HepG2 (cell line): ENCODE data around the gene TRIM28. TPM values are rescaled to one million over a fixed set of nuclear protein-coding genes. Genes with fewer than 3 reads are reported as not detected.

ENCODE experiments used
- ATF4 ChIP-seq, 2 experiments: fragments of 450-650 bp in 1 of 2; sonication (generic) in 1 of 2; formaldehyde crosslinking; IDR thresholded peaks; 2 replicates each; pipeline versions ENCODE4 v1.5.0 to v1.8.0; 2020 to 2022; ENCODE audit warnings: mild to moderate bottlenecking in 1 of 2, missing genetic modification reagents in 1 of 2
- GPBP1L1 ChIP-seq: sonication (generic); formaldehyde crosslinking; IDR thresholded peaks from 2 replicates; pipeline ENCODE4 v1.5.0; 2020; ENCODE audit warnings: mild to moderate bottlenecking, missing genetic modification reagents
- KDM2A ChIP-seq: sonication (generic); formaldehyde crosslinking; IDR thresholded peaks from 2 replicates; pipeline ENCODE4 v1.4.0; 2020; ENCODE audit warnings: low read depth, missing genetic modification reagents, borderline replicate concordance
- KDM3A ChIP-seq: IDR thresholded peaks from 2 replicates; pipeline ENCODE4 v1.6.1; 2018; ENCODE audit warnings: low read depth, missing compliant biosample characterization
- MLLT10 ChIP-seq: sonication (generic); formaldehyde crosslinking; IDR thresholded peaks from 2 replicates; pipeline ENCODE4 v1.4.0; 2020; ENCODE audit warnings: missing genetic modification reagents
- NR2F6 ChIP-seq, 2 experiments: IDR thresholded peaks; 2 replicates each; pipeline ENCODE4 v1.6.1; 2016; ENCODE audit warnings: antibody characterized with exemption in 1 of 2, mild to moderate bottlenecking in 1 of 2
- SIX4 ChIP-seq: sonication (generic); formaldehyde crosslinking; IDR thresholded peaks from 2 replicates; pipeline ENCODE4 v1.4.0; 2020; ENCODE audit warnings: missing genetic modification reagents
- SNAPC4 ChIP-seq: sonication (generic); formaldehyde crosslinking; IDR thresholded peaks from 2 replicates; pipeline ENCODE4 v1.4.0; 2020; ENCODE audit warnings: mild to moderate bottlenecking, missing genetic modification reagents
- SOX13 ChIP-seq, 3 experiments: fragments of 450-650 bp in 1 of 3; sonication (generic) in 1 of 3; formaldehyde crosslinking in 1 of 3; IDR thresholded peaks in 2 of 3; conservative IDR thresholded peaks in 1 of 3; 2 replicates each; pipeline versions ENCODE4 v1.5.0 to v1.6.1; 2016 to 2020; ENCODE audit warnings: antibody characterized with exemption in 1 of 3, mild to moderate bottlenecking in 1 of 3, missing compliant biosample characterization in 1 of 3, missing genetic modification reagents in 1 of 3, moderate library complexity in 1 of 3
- TRIM24 ChIP-seq: sonication (generic); formaldehyde crosslinking; IDR thresholded peaks from 2 replicates; pipeline ENCODE4 v1.8.0; 2022; ENCODE audit warnings: mild to moderate bottlenecking, missing genetic modification reagents
- ZEB1 ChIP-seq: IDR thresholded peaks from 2 replicates; pipeline ENCODE4 v1.6.1; 2012; ENCODE audit warnings: mild to moderate bottlenecking, low read depth, inconsistent platforms; ENCODE audit not compliant: insufficient replicate concordance
- ZNF234 ChIP-seq: sonication (generic); formaldehyde crosslinking; conservative IDR thresholded peaks from 2 replicates; pipeline ENCODE4 v1.5.1; 2020; ENCODE audit warnings: mild to moderate bottlenecking, missing genetic modification reagents
- ZNF281 ChIP-seq: sonication (generic); formaldehyde crosslinking; IDR thresholded peaks from 2 replicates; pipeline ENCODE4 v1.4.0; 2020; ENCODE audit warnings: missing genetic modification reagents, borderline replicate concordance
- polyA plus RNA-seq, 8 experiments: library from polyadenylated mRNA; depleted of rRNA in 3 of 8; stranded (reverse) in 7 of 8; unstranded in 1 of 8; fragments of >200 nt; fragmentation: Illumina TruSeq in 4 of 8; extraction: Trizol in 4 of 8; gene quantifications; 2 replicates each; pipeline versions ENCODE4 v1.2.1 to v1.2.3, GENCODE V29; 2011 to 2016; ENCODE audit warnings: low read depth in 4 of 8, missing spikeins in 1 of 8, mixed read lengths in 1 of 8; ENCODE audit not compliant: insufficient read depth in 1 of 8
- total RNA-seq, 5 experiments: library from RNA; depleted of rRNA; stranded (reverse); fragments of >200 nt; fragmentation: Illumina TruSeq; extraction: Trizol; gene quantifications; 2 replicates each; pipeline ENCODE4 v1.2.3, GENCODE V29; 2016; ENCODE audit warnings: low read depth in 1 of 5

The TRIM28 gene
- total and polyA plus RNA-seq, 2 of the 13 experiments (the other 11 are each of a cell fraction or from before 2014, with no cell fraction given), result 361 to 439 TPM

- no peak for TF ChIP-seq SNAPC4 (CRISPR knock-in tag)
- TF ChIP-seq ZNF281 (CRISPR knock-in tag), result peak; percentile 73
- TF ChIP-seq KDM2A (CRISPR knock-in tag), result peak; percentile 82; the same call in 1 of the 2 replicates
- TF ChIP-seq SIX4, result no peak
- 0 out of 2 replicates have a peak, but pooled peaks have one; percentile 70 for TF ChIP-seq KDM3A (CRISPR knock-in tag)
- peak; percentile 41; the same call in 1 of the 2 replicates for TF ChIP-seq NR2F6 (IDR thresholded peaks at IDR 0.05)
- TF ChIP-seq NR2F6 (CRISPR knock-in tag; IDR thresholded peaks at IDR 0.05), result 0 out of 2 replicates have a peak, but pooled peaks have one; percentile 44
- TF ChIP-seq GPBP1L1 (CRISPR knock-in tag), result no peak
- TF ChIP-seq SOX13 (IDR thresholded peaks at IDR 0.05), result no peak
- TF ChIP-seq SOX13 (CRISPR knock-in tag; conservative IDR thresholded peaks at IDR 0.05 in 1 of 2, IDR thresholded peaks at IDR 0.05 in 1 of 2), result no peak; a peak in 2 of 4 replicates
- no peak for TF ChIP-seq TRIM24 (CRISPR knock-in tag)
- TF ChIP-seq MLLT10 (CRISPR knock-in tag), result no peak
- TF ChIP-seq ZEB1, result peak; percentile 62
- peak in 1 of 2 experiments; percentile 17; a peak in 1 of 4 replicates for TF ChIP-seq ATF4 (CRISPR knock-in tag; IDR thresholded peaks at IDR 0.05)
- no peak; the same call in 1 of the 2 replicates for TF ChIP-seq ZNF234 (CRISPR knock-in tag)
Measured at GRCh38 chr19:58559275-58560006, 15.6 kb downstream of the TRIM28 start (continued).
